22Rv1 (cell line): ENCODE measurements around the gene SSMEM1.

ENCODE experiments used
- H3K27ac ChIP-seq: fragments of 450-650 bp; 2 replicates; pipeline ENCODE4 v1.5.1; 2017
- ZFX ChIP-seq: fragments of 450-650 bp; IDR thresholded peaks from 2 replicates; pipeline ENCODE4 v1.6.1; 2017; ENCODE audit warnings: antibody characterized with exemption, borderline replicate concordance
- TF ChIP-seq, protein P1 (sequence below): fragments of 450-650 bp; IDR thresholded peaks from 2 replicates; pipeline ENCODE4 v1.5.1; 2017; ENCODE audit warnings: mild to moderate bottlenecking

Gene SSMEM1, protein sequence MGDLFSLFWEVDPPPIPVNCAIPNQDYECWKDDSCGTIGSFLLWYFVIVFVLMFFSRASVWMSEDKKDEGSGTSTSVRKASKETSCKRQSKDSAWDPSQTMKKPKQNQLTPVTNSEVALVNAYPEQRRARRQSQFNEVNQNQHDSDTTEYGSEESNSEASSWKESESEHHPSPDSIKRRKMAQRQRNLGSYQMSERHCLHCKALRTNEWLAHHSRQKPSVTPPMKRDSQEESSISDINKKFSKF

DNA sequence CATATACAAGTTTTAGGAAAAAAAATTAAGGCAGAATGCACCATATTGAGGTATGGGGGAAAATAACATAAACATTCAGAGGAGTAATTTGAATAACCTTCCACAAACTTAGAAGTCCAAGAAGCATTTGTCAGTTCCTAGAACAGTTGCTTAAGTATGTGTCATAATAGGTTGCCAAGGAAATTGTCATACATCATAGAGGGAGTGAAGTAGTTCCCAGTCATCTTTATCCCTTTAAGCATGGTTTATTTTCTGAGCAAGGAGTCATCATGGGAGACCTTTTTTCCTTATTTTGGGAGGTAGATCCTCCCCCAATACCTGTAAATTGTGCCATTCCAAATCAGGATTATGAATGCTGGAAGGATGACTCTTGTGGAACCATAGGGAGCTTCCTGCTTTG is at the start of gene SSMEM1:
SSMEM1 (plus strand) TSS at position 219 of the 400 bp plus-strand sequence; CDS start at position 270, 51 bp downstream.
- TF ChIP-seq, protein P1, sequence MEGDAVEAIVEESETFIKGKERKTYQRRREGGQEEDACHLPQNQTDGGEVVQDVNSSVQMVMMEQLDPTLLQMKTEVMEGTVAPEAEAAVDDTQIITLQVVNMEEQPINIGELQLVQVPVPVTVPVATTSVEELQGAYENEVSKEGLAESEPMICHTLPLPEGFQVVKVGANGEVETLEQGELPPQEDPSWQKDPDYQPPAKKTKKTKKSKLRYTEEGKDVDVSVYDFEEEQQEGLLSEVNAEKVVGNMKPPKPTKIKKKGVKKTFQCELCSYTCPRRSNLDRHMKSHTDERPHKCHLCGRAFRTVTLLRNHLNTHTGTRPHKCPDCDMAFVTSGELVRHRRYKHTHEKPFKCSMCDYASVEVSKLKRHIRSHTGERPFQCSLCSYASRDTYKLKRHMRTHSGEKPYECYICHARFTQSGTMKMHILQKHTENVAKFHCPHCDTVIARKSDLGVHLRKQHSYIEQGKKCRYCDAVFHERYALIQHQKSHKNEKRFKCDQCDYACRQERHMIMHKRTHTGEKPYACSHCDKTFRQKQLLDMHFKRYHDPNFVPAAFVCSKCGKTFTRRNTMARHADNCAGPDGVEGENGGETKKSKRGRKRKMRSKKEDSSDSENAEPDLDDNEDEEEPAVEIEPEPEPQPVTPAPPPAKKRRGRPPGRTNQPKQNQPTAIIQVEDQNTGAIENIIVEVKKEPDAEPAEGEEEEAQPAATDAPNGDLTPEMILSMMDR: no peak
- no peak for TF ChIP-seq ZFX
- H3K27ac ChIP-seq: no peak within 1 kb of the TSS

DNA sequence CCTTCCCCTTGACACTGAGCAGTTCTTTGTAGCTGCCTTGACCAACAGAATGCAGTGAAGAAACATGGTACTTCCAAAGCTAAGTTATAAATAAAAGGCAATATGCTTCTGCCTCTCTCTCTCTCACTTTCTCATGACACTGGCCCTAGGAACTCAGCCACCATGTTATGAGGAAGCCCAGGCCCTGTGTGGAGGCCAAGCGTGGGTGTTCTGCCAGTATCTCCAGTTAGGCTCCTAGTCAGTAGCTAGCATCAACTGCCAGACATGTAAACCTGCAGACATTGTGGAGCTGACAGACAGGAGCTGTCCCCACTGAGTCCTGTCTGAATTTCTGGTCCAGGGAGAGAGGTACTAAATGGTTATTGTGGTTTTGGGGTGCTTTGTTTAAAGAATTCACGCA is 47.6 kb upstream of the SSMEM1 start:
- no peak overlapping the region for H3K27ac ChIP-seq
- TF ChIP-seq, protein P1: no peak
- TF ChIP-seq ZFX: no peak

DNA sequence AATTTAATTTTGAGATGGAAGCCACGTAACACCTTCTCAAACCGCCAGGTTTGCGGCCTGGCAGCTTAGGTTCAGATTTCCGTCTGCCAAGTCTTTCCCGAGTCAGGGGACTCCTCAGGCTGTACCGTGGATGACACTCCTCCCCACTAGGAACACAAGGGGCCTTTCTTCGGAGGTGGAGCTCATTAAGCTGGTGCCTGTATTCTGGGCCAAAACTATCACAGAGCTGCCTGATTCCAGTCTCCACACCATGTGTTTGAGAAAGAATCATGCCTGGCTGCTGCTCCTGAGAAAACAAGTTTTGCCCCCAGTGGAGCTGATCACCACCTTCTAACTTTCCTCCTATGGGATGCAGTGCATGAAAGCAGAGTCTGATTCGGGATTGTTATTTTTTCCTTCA is 47.2 kb upstream of the SSMEM1 start:
- TF ChIP-seq, protein P1: no peak
- TF ChIP-seq ZFX: no peak
- H3K27ac ChIP-seq: no peak overlapping the region

DNA sequence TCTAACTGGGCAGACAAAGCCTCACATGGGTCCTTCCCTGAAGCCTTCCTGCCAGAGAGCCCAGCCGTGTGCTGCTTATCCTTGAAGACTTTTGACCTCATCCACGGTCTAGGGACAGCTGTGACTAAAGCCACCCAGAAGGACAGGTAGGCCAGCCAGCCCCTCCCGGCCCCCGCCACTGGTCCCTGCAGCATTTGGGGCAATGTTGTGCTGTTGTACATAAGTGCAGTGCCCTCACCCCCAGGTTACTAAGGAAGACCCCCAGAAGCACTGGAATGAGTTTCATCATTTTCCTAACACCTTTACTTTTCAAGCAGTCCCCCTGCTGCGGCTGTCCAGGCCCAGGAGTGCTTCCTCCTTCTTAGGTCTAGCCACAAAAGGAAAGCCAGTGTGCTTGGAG is 45.5 kb upstream of the SSMEM1 start:
- TF ChIP-seq ZFX: no peak
- TF ChIP-seq, protein P1: no peak
- no peak overlapping the region for H3K27ac ChIP-seq

DNA sequence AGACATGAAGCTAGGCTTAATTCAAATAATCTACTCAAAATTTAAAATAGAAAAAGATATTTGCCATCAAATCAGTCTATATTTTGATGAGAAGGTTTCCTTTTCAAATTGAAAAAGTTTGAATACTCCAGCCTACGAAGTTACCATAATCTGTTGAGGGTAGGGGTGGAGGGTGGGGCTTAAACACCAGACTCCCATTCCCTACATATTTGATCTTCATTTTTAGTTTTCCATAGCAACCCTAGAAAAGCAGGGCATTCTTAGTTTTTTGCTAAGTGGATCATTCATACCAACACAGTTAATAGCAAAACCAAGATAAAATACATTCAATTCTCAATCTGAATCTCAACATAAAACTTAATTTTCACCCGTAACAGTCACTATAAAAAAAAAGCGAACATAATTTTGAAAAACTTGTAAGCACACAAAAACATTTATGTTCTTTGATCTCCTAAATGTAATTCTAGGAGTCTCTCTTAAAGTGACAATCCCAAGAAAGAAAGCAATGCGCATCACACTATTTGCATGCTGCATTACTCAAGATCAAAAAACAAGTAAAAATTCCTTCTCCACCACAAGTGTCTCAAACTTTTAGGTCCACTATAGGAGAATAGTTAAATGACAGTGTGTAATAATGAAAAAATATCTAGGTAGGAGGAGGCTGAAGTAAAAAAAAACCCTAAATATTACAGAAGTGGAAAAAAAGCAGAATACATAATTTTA is 33.3 kb upstream of the SSMEM1 start:
- TF ChIP-seq, protein P1: no peak
- no peak for TF ChIP-seq ZFX
- H3K27ac ChIP-seq: no peak overlapping the region

DNA sequence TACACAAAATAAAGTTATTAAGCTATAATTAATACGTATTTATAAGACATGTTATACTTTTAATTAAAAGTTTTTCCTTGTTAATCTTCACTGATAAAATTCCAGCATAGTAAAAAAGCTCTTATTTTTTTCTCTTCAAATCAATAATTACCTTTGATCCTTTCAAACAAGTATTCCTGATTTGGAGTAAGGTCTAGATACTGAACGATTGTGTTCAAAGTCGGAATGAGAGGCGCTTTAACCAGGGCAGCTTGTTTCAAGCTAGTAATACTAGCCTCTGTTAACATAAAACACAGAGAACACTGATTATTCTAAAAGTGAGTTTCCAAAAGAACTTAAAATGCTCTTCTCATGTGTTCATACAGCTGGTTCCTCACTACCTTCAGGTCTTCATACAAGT is 29.4 kb upstream of the SSMEM1 start:
- H3K27ac ChIP-seq: no peak overlapping the region
- no peak for TF ChIP-seq ZFX
- TF ChIP-seq, protein P1: no peak

DNA sequence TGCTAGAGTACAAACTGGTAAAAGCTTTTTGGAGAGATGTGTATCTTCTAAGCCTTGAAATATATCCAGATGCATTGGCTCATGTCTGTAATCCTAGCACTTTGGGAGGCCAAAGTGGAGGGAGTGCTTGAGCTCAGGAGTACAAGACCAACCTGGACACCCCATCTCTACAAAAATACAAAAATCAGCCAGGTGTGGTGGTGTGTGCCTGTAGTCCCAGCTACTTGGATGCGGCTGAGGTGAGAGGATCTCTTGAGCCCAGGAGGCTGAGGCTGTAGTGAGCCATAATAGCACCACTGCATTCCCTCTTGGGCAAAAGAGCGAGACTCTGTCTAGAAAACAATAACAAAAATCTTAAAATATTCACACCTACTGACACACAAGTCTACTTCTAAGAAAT is 28.0 kb upstream of the SSMEM1 start:
- TF ChIP-seq, protein P1: no peak
- no peak for TF ChIP-seq ZFX
- H3K27ac ChIP-seq: no peak overlapping the region
